Measurements from ENCODE around the gene ARVCF. TPM values are rescaled to one million over a fixed set of nuclear protein-coding genes. Genes with fewer than 3 reads are reported as not detected.

ARVCF gene
- total and polyA plus RNA-seq, 2 donors (not counting 1 experiment from before 2014, with no cell fraction given), result 2.2 to 6.7 TPM

DNA sequence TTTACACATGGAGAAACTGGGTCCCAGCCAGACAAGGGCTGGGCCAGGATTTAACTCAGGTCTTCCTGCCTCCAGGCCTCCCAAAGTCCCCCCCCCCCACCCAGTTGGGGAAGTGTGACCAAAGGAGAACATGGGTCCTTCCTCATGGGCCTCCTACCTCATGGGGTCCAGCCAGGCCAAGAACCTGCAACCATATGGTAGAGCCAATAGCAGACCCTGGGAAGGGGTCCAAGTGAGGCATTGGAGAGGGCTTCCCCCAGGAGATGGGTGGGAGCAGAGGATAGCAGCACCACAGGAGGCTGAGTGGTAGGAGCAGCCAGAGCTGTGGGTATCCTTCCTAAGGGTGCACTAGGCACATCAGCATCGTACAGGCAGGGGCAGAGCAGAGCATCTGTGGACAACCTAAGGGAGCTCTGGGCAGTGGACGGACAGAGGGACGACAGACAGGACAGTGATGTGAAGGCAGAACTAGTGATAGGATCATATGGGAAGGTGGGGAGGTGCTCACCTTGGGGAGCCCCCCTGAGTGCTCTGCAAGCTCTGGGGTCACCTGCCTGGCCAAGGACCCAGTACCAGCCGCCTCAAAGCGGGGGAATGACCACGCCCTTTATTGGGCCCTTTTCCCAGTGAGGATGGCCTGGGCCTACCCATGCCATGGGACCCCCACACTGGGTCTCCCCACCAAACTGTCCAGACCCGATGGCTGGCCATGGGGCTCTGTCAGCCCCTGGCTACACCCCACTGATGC, 4.5 kb downstream of the ARVCF start:
- Histone ChIP-seq H3K27me3 (replicated peaks in 1 of 4; ENCODE audit: control extremely low read depth in 1 of 4, control insufficient read depth in 3 of 4, insufficient read depth in 4 of 4, low read length in 3 of 4) (peaks cover 0 to 9% (median 0%) of the 10 kb centered on the region in 4 experiments), H3K4me3 (ENCODE audit: control extremely low read depth in 1 of 5, extremely low read depth in 1 of 5, insufficient read depth in 1 of 5, low read depth in 2 of 5, low read length in 4 of 5) (no peak overlapping the region), H3K27ac (ENCODE audit: low read length in 2 of 2) (no peak overlapping the region), H3K79me2 (ENCODE audit: control insufficient read depth, insufficient read depth, low read length) (peaks cover 5% of the 10 kb centered on the region), H3K4me1 (ENCODE audit: control insufficient read depth in 2 of 2, insufficient read depth in 2 of 2, low read length in 2 of 2) (peaks cover 1 to 3% of the 10 kb centered on the region in 2 donors), H3K36me3 (replicated peaks in 1 of 2; ENCODE audit: control extremely low read depth in 1 of 2, control insufficient read depth in 1 of 2, extremely low read depth in 1 of 2, insufficient read depth in 2 of 2, low read length in 1 of 2) (no peaks in the 10 kb centered on the region), H3K9ac (ENCODE audit: low read length) (no peak overlapping the region), H3K9me3 (ENCODE audit: control extremely low read depth in 1 of 3, control insufficient read depth in 2 of 3, insufficient read depth in 1 of 3, low read length in 2 of 3) (no peaks in the 10 kb centered on the region), H4K20me1 (ENCODE audit: control insufficient read depth, insufficient read depth, low read length, poor library complexity, severe bottlenecking) (no peaks in the 10 kb centered on the region), H3K4me2 (replicated peaks; ENCODE audit: low read depth, low read length, poor library complexity, severe bottlenecking) (no peak overlapping the region), H2AFZ (ENCODE audit: insufficient read depth, low read depth, low read length, poor library complexity, severe bottlenecking) (no peak overlapping the region)
- Mint-ChIP-seq H3K27me3 (no peaks in the 10 kb centered on the region), H3K27ac (no peak overlapping the region), H3K4me3 (no peak overlapping the region), H3K9me3 (ENCODE audit: insufficient read depth) (no peaks in the 10 kb centered on the region), H3K4me1 (peaks cover 10% of the 10 kb centered on the region)
- ChIA-PET CTCF (interaction anchor here (0.7 to 4.8 kb wide), 6 partner anchors 20 to 282 kb away, joined by 3 to 65 read pairs (median 6); no protein-coding TSS in a partner anchor), POLR2A (no interaction called here)
- no peak for TF ChIP-seq EZH2 (IDR thresholded peaks at IDR 0.05; ENCODE audit: borderline replicate concordance, insufficient read depth, low read depth, low read length, poor library complexity, severe bottlenecking)
- TF ChIP-seq, protein P1, sequence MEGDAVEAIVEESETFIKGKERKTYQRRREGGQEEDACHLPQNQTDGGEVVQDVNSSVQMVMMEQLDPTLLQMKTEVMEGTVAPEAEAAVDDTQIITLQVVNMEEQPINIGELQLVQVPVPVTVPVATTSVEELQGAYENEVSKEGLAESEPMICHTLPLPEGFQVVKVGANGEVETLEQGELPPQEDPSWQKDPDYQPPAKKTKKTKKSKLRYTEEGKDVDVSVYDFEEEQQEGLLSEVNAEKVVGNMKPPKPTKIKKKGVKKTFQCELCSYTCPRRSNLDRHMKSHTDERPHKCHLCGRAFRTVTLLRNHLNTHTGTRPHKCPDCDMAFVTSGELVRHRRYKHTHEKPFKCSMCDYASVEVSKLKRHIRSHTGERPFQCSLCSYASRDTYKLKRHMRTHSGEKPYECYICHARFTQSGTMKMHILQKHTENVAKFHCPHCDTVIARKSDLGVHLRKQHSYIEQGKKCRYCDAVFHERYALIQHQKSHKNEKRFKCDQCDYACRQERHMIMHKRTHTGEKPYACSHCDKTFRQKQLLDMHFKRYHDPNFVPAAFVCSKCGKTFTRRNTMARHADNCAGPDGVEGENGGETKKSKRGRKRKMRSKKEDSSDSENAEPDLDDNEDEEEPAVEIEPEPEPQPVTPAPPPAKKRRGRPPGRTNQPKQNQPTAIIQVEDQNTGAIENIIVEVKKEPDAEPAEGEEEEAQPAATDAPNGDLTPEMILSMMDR (IDR thresholded peaks at IDR 0.05), result no peak
- WGBS (ENCODE audit: insufficient coverage), result 97% methylated on average over 7 of the region's 7 CpGs
- ATAC-seq (ENCODE audit: low read depth) (no peak), DNase-seq (no peak)
- intact Hi-C loops (cut with micrococcal nuclease), result no loop called here

All from B cell (primary cell).